ENCODE data around the gene SYNM. TPM values are rescaled to one million over a fixed set of nuclear protein-coding genes. Genes with fewer than 3 reads are reported as not detected.
A peak's percentile ranks its signal among the peaks of the same experiment; 100 is the strongest.

The SYNM gene
- total RNA-seq, 1 donor from 2014 or later: 1.4 TPM

DNA sequence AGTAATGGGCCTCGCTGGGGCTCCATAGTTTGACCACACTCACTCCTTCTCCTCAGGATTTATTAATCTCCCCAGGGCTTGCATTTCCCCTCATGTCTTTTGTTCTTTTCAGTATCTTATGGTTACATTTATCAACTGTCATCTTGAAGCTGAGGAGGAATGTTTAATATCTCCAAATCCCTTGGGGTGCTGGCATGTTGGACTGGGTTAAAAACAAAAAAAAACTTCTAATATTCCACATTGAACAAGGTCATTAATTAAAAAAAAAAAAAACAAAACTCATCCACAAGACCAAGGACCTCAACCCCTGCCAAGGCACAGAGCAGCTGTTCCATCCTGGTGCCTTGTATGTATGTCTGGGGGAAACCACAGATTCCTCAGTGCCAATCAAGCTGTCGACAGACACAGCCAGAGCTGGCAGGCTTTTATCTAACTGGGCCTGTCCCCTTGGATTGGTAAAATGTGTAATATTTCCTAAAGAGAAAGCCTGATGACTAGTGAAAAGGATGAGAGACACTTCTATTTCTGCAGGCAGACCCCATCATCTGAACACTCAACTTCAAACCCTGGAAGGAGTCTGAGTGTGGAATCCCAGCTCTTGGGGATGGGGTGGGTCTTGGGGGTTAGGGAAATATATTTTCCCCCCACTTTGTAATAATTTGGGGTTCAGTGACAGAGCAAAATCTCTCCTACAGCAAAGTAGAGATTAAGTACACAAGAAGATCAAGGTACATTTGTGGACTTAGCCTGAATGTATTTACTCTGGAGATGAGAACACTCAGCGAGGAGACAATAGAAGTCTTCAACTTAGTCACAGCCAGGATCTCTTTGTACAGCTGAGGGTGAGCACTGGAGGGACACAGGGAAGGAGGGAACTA, 75.4 kb downstream of the SYNM start:
- H3K4me3 Mint-ChIP-seq: no peak overlapping the region
- H3K27ac Mint-ChIP-seq: peak overlapping the region; percentile 18
- peaks cover 20% of the 10 kb centered on the region for H3K36me3 Mint-ChIP-seq
- H3K9me3 Mint-ChIP-seq: no peaks in the 10 kb centered on the region
- no peaks in the 10 kb centered on the region for H3K27me3 Mint-ChIP-seq (ENCODE audit: low read depth)
- DNase-seq (ENCODE audit: low spot score in 2 of 2, unreplicated experiment in 2 of 2): no peak
- H3K4me1 Mint-ChIP-seq: peaks cover 30% of the 10 kb centered on the region
- no peak for TF ChIP-seq CTCF (IDR thresholded peaks at IDR 0.05; ENCODE audit: unreplicated experiment)

DNA sequence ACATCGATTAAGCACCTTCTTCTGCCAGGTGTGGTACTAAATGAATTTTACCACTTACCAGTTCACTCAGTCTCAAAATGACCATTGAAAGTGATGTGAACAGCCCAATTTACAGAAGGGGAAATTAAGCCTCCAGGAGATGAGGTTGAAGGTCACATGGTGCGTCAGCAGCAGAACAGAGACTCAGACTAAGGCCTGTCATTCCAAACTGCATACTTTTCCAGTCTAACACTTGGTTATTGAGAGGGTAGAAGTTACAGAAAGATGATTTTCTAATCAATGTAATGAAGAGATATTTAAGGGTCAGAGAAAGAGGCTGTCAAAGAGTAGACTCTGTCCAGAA, 76.1 kb downstream of the SYNM start:
- peaks cover 24% of the 10 kb centered on the region for H3K36me3 Mint-ChIP-seq
- H3K9me3 Mint-ChIP-seq: no peaks in the 10 kb centered on the region
- no peak overlapping the region for H3K4me3 Mint-ChIP-seq
- H3K27ac Mint-ChIP-seq: no peak overlapping the region
- DNase-seq (ENCODE audit: low spot score in 2 of 2, unreplicated experiment in 2 of 2): no peak
- H3K4me1 Mint-ChIP-seq: peaks cover 28% of the 10 kb centered on the region
- no peaks in the 10 kb centered on the region for H3K27me3 Mint-ChIP-seq (ENCODE audit: low read depth)
- TF ChIP-seq CTCF (IDR thresholded peaks at IDR 0.05; ENCODE audit: unreplicated experiment): no peak

DNA sequence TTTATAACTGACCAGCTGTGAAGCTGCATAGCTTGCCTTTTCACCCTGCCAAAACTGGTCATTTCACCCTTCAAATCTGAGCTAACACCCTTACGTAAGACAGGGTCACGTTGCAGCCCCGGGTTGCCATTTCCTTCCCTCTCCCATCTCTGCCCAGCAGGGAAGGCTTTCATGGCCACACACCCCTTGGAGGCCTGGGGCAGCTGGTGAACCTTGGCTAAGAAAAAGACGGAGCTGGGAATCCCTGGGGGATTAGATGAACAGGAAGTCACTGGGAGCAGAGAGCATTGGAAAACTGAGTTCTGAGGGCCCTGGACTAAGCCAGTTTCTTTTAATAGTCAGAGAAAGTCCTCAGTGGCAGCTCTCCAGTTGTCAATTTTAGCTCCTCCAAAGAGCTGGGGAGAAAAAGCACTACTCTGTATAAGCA, 76.7 kb downstream of the SYNM start:
- Mint-ChIP-seq H3K9me3 (no peaks in the 10 kb centered on the region), H3K36me3 (peaks cover 24% of the 10 kb centered on the region), H3K27ac (peak overlapping the region; percentile 44), H3K27me3 (ENCODE audit: low read depth) (no peaks in the 10 kb centered on the region), H3K4me1 (peaks cover 28% of the 10 kb centered on the region), H3K4me3 (no peak overlapping the region)
- TF ChIP-seq CTCF (IDR thresholded peaks at IDR 0.05; ENCODE audit: unreplicated experiment): no peak
- no peak for DNase-seq (ENCODE audit: low spot score in 2 of 2, unreplicated experiment in 2 of 2)

GRCh38 chr15:99182791-99183190, 77.9 kb downstream of the SYNM start:
- DNase-seq (ENCODE audit: low spot score in 2 of 2, unreplicated experiment in 2 of 2): no peak
- peaks cover 28% of the 10 kb centered on the region for H3K4me1 Mint-ChIP-seq
- no peak for TF ChIP-seq CTCF (IDR thresholded peaks at IDR 0.05; ENCODE audit: unreplicated experiment)
- H3K4me3 Mint-ChIP-seq: no peak overlapping the region
- no peak overlapping the region for H3K27ac Mint-ChIP-seq
- peaks cover 29% of the 10 kb centered on the region for H3K36me3 Mint-ChIP-seq
- H3K27me3 Mint-ChIP-seq (ENCODE audit: low read depth): no peaks in the 10 kb centered on the region
- H3K9me3 Mint-ChIP-seq: no peaks in the 10 kb centered on the region

Other genes with a start within 250 kb of the SYNM start
- gene PGPEP1L, start 97.3 kb upstream of the SYNM start, total RNA-seq: not detected in 3 replicates
- gene TTC23, start 144.5 kb downstream of the SYNM start, total RNA-seq: 32.3 to 34.6 TPM (median 34.0 TPM) in 3 replicates
- gene LRRC28, start 146.4 kb downstream of the SYNM start, total RNA-seq: 29.3 to 30.2 TPM (median 29.8 TPM) in 3 replicates